Fibroblast of lung (primary cell): Measurements from ENCODE around the gene LPGAT1. TPM values are rescaled to one million over a fixed set of nuclear protein-coding genes. Genes with fewer than 3 reads are reported as not detected.

Source experiments
- DNase-seq, 2 donors: peaks; one replicate each; pipeline versions ENCODE4 v3.0.0 to v3.0.0-alpha.2; 2010; ENCODE audit warnings: low read depth in 2 of 2
- H2AFZ ChIP-seq: 2 replicates; pipeline ENCODE4 v1.5.1; 2012; ENCODE audit warnings: low read length, control low read depth, inconsistent platforms
- H3K27ac ChIP-seq: 2 replicates; pipeline ENCODE4 v1.5.1; 2011; ENCODE audit warnings: low read length, control low read depth; ENCODE audit not compliant: insufficient read depth
- H3K27me3 ChIP-seq: 2 replicates; pipeline ENCODE4 v1.5.1; 2011; ENCODE audit warnings: mild to moderate bottlenecking, low read length; ENCODE audit not compliant: control insufficient read depth, insufficient read depth
- H3K36me3 ChIP-seq: 2 replicates; pipeline ENCODE4 v1.5.1; 2011; ENCODE audit warnings: low read length; ENCODE audit not compliant: control insufficient read depth, insufficient read depth
- H3K4me1 ChIP-seq: 2 replicates; pipeline ENCODE4 v1.5.1; 2011; ENCODE audit warnings: low read length; ENCODE audit not compliant: control insufficient read depth, insufficient read depth; ENCODE audit errors: extremely low read depth
- H3K4me2 ChIP-seq: 2 replicates; pipeline ENCODE4 v1.5.1; 2011; ENCODE audit warnings: low read length, control low read depth; ENCODE audit not compliant: insufficient read depth; ENCODE audit errors: extremely low read depth
- H3K4me3 ChIP-seq, 4 experiments: fragments of 200-600 bp in 1 of 4; sonication (generic) in 1 of 4; replicated peaks in 1 of 4; 2 replicates each; pipeline ENCODE4 v1.5.1; 2011 to 2016; ENCODE audit warnings: low read length in 4 of 4, low read depth in 3 of 4, mild to moderate bottlenecking in 3 of 4, control low read depth in 2 of 4, inconsistent platforms in 1 of 4, mixed read lengths in 1 of 4; ENCODE audit not compliant: insufficient read depth in 1 of 4; ENCODE audit errors: control extremely low read depth in 1 of 4
- H3K79me2 ChIP-seq: 2 replicates; pipeline ENCODE4 v1.5.1; 2012; ENCODE audit warnings: mild to moderate bottlenecking, low read length, inconsistent platforms; ENCODE audit not compliant: control insufficient read depth, insufficient read depth
- H3K9ac ChIP-seq: 2 replicates; pipeline ENCODE4 v1.5.1; 2011; ENCODE audit warnings: mild to moderate bottlenecking, low read length, control low read depth; ENCODE audit not compliant: insufficient read depth
- H3K9me3 ChIP-seq: 2 replicates; pipeline ENCODE4 v1.5.1; 2012; ENCODE audit warnings: low read depth, low read length; ENCODE audit not compliant: control insufficient read depth, insufficient read depth
- H4K20me1 ChIP-seq: 2 replicates; pipeline ENCODE4 v1.5.1; 2011; ENCODE audit warnings: low read length; ENCODE audit not compliant: control insufficient read depth, insufficient read depth; ENCODE audit errors: extremely low read depth
- CTCF ChIP-seq, 2 donors: IDR thresholded peaks in 1 of 2; conservative IDR thresholded peaks in 1 of 2; 1 replicate in 1 of 2; 2 replicates in 1 of 2; pipeline ENCODE4 v1.5.1; 2011 to 2012; ENCODE audit warnings: low read length in 2 of 2, control low read depth in 1 of 2, inconsistent platforms in 1 of 2, low read depth in 1 of 2, mild to moderate bottlenecking in 1 of 2
- EZH2 ChIP-seq: IDR thresholded peaks from 2 replicates; pipeline ENCODE4 v1.5.1; 2012; ENCODE audit warnings: low read length, control low read depth, mild to moderate bottlenecking; ENCODE audit errors: missing control alignments
- polyA plus RNA-seq, 2 donors: library from polyadenylated mRNA; depleted of rRNA in 1 of 2; stranded (reverse) in 1 of 2; unstranded in 1 of 2; fragments of >200 nt; gene quantifications; 2 replicates each; pipeline ENCODE4 v1.2.1, GENCODE V29; 2011 to 2012; ENCODE audit warnings: missing spikeins in 1 of 2
- total RNA-seq: library from RNA; depleted of rRNA; stranded (reverse); fragments of >200 nt; gene quantifications from 2 replicates; pipeline ENCODE4 v1.2.1, GENCODE V29; 2014

LPGAT1 gene
- total and polyA plus RNA-seq, 2 donors (not counting 1 experiment from before 2014, with no cell fraction given): 20.7 to 34.7 TPM

GRCh38 chr1:211825980-211826379 lies 4.6 kb downstream of the LPGAT1 start:
- H3K4me2 ChIP-seq: peak overlapping the region; percentile 19
- H2AFZ ChIP-seq: no peak overlapping the region
- TF ChIP-seq EZH2 (no peak), CTCF (conservative IDR thresholded peaks at IDR 0.05 in 1 of 2, IDR thresholded peaks at IDR 0.05 in 1 of 2; ENCODE audit: low read depth in 1 of 2, low read length in 2 of 2) (no peak)
- no peak overlapping the region for H3K9ac ChIP-seq
- no peaks in the 10 kb centered on the region for H4K20me1 ChIP-seq
- H3K4me3 ChIP-seq: no peak overlapping the region
- peak; percentile 49 to 81 for DNase-seq
- no peaks in the 10 kb centered on the region for H3K9me3 ChIP-seq
- H3K79me2 ChIP-seq: peaks cover 2% of the 10 kb centered on the region
- H3K27ac ChIP-seq: no peak overlapping the region
- no peaks in the 10 kb centered on the region for H3K4me1 ChIP-seq
- H3K27me3 ChIP-seq: no peaks in the 10 kb centered on the region
- H3K36me3 ChIP-seq: no peaks in the 10 kb centered on the region

GRCh38 chr1:211822677-211823407 lies 7.7 kb downstream of the LPGAT1 start:
- Histone ChIP-seq H3K79me2 (no peaks in the 10 kb centered on the region), H3K27ac (no peak overlapping the region), H2AFZ (no peak overlapping the region), H3K4me2 (no peak overlapping the region), H3K36me3 (no peaks in the 10 kb centered on the region), H4K20me1 (no peaks in the 10 kb centered on the region), H3K9ac (no peak overlapping the region), H3K27me3 (no peaks in the 10 kb centered on the region), H3K4me3 (no peak overlapping the region), H3K4me1 (no peaks in the 10 kb centered on the region), H3K9me3 (no peaks in the 10 kb centered on the region)
- DNase-seq: no peak
- TF ChIP-seq CTCF (conservative IDR thresholded peaks at IDR 0.05 in 1 of 2, IDR thresholded peaks at IDR 0.05 in 1 of 2; ENCODE audit: low read depth in 1 of 2, low read length in 2 of 2): no peak
- no peak for TF ChIP-seq EZH2

- no peaks in the 10 kb centered on the region for H3K36me3 ChIP-seq
- H3K9me3 ChIP-seq: no peaks in the 10 kb centered on the region
- H4K20me1 ChIP-seq: no peaks in the 10 kb centered on the region
- TF ChIP-seq EZH2: no peak
- TF ChIP-seq CTCF (conservative IDR thresholded peaks at IDR 0.05 in 1 of 2, IDR thresholded peaks at IDR 0.05 in 1 of 2; ENCODE audit: low read depth in 1 of 2, low read length in 2 of 2): no peak
- no peaks in the 10 kb centered on the region for H3K27me3 ChIP-seq
- H2AFZ ChIP-seq: no peak overlapping the region
- no peak overlapping the region for H3K9ac ChIP-seq
- H3K27ac ChIP-seq: no peak overlapping the region
- DNase-seq: no peak
- no peaks in the 10 kb centered on the region for H3K79me2 ChIP-seq
- no peaks in the 10 kb centered on the region for H3K4me1 ChIP-seq
- H3K4me2 ChIP-seq: no peak overlapping the region
- H3K4me3 ChIP-seq: no peak overlapping the region
Observed at GRCh38 chr1:211816586-211816985, 14.0 kb downstream of the LPGAT1 start.
